ENCODE measurements around the gene KRTAP5-9.

GRCh38 chr11:71499546-71499945 lies 48.7 kb upstream of the KRTAP5-9 start:
- TF ChIP-seq CTCF (IDR thresholded peaks at IDR 0.05) (no peak), POLR2A (IDR thresholded peaks at IDR 0.05) (no peak)

Measured in right lobe of liver (tissue), 4 donors.